ENCODE results near the gene CKB.

CKB gene

GRCh38 chr14:103510724-103511693 is 11.6 kb downstream of the CKB start:
- no peak for DNase-seq

DNA sequence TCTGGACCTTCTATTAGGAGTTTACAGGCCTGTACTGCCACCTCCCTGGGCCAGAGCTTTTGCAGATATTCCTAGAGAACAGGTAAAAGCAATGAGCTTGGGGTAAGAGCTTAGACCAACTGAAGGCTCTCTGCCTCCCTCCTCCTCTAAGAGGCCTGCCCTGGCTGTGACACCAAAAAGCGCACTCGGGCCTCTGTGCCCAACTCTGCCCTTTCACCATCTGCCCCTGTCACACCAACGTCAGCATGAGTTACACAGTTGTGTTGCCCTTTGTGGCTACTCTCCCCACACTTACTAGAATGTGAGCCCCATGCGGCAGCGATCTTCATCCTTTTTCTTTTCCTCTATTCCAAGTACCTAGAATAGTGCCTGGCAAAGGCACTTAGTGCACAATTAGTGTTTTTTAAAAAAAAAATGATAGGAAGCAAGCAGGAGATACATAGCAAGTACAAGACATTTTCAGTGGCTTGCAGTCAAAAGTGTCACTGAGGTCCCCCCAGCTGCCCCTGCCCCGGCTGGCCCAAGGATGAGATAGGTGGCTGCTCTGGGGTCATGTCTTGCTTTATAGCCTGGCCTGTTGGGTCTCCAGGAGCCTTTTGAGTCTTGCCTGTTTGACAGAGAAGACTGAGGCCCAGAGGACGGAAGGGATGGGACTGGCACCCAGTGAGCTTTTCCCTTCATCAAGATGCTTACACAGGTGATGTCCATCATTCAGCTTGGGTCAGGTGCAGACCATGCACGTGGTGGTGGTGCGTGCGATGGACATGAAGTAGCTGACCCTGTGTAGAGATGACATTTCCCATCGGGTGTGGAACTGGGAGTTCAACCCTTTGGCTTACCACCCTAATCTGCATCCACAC is 12.5 kb downstream of the CKB start:
- no peak for DNase-seq

DNA sequence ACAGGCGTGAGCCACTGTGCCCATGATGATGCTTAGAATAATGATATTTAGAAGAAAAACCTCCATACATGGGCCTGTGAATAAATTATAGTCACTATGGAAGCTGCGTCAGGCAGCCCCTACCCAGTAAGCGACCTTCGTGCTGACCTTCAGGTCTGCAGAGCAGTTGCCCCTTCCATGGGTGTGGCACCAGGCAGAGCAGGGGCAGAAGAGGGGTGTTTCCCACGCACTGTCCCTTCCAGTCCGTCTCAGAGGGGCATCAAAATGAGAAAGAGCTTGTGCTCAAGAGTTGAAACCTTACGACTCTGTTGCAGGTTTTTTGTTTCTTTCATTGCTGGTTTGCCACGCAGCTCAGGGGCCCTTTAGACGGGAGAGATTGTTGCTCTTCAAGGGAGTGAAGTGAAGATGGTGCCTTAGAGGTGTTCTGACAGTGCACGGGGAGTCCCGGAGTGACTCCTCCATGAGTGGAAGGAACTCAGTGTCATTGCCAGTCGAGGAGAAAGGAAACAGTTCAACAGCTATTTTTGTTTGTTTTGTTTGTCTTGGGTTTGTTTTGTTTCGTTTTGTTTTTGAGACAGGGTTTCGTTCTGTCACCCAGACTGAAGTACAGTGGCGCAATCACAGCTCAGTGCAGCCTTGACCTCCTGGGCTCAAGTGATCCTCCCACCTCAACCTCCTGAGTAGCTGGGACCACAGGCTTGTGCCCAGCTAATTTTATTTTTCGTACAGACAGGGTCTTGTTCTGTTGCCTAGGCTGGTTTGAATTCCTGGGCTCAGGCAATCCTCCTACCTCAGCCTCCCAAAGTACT is 13.9 kb downstream of the CKB start:
- no peak for DNase-seq

GRCh38 chr14:103507751-103508150 is 14.9 kb downstream of the CKB start:
- no peak for DNase-seq

DNA sequence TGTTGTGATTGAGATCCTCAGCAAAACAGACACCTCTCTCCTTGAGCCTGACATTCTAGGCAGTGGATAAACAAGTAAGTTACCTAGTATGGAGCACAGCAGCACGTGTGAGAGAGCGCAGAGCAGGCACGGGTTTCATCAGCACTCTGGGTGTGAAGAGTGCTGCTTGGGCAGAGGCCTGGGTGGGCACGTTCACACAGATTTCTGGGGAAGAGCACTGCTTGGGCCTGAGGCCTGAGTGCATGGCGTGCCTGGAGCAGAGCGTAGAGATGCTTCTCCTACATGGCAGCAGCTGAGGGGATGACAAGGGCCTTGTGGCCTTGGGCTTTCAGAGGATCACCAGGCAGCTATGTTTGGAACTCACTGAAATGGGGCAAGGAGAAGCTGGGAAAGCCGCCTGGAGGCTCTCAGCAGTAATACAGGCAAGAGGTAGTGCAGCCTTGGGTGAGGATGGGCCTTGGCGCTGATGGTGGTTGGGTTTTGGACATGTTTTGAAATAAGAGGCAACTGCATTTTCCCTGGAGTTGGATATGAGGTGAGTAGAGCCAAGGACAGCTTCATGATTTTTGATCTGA is 17.6 kb downstream of the CKB start:
- no peak for DNase-seq

- DNase-seq: no peak
Measured at GRCh38 chr14:103503296-103503695, 19.3 kb downstream of the CKB start.

DNA sequence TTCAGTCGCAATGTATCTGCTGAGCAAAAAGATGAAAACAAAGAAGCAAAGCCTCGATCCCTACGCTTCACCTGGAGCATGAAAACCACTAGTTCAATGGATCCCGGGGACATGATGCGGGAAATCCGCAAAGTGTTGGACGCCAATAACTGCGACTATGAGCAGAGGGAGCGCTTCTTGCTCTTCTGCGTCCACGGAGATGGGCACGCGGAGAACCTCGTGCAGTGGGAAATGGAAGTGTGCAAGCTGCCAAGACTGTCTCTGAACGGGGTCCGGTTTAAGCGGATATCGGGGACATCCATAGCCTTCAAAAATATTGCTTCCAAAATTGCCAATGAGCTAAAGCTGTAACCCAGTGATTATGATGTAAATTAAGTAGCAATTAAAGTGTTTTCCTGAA is 19.8 kb downstream of the CKB start:
- DNase-seq: no peak

DNA sequence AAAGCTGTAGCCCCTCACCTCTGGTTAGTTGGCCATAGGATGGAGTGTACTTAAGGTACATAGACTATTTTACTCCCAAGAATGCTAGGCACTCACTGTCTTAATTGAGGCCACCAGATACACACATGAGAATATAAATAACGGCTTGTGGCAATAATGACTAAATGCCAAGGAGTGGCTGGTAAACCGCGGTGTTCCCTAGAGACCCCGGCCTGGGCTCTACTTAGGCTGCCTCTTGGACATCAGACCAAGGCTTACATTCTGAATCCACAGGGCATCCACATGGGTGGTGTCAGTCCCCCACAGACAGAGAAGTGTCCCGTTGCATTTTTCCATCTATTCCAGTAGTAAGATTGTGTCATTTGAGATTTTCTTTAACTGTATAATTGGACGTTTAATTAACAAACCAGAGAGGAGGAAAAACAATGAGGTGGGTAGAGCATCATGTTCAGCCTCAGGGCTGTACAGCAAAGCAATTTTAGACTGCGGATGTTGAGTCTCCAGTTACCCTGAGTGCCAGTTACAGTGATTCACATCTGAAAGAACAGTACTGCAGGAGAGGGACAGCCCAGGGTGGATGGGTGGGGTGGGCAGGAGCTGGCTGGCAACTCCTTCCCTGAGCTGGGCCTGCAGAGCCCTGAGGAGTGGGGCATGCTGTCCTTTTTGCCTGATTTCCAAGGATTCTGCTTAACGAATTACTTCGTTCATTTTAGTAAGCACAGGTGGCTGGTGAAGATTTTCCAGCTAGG is 20.5 kb downstream of the CKB start:
- DNase-seq: no peak

DNA sequence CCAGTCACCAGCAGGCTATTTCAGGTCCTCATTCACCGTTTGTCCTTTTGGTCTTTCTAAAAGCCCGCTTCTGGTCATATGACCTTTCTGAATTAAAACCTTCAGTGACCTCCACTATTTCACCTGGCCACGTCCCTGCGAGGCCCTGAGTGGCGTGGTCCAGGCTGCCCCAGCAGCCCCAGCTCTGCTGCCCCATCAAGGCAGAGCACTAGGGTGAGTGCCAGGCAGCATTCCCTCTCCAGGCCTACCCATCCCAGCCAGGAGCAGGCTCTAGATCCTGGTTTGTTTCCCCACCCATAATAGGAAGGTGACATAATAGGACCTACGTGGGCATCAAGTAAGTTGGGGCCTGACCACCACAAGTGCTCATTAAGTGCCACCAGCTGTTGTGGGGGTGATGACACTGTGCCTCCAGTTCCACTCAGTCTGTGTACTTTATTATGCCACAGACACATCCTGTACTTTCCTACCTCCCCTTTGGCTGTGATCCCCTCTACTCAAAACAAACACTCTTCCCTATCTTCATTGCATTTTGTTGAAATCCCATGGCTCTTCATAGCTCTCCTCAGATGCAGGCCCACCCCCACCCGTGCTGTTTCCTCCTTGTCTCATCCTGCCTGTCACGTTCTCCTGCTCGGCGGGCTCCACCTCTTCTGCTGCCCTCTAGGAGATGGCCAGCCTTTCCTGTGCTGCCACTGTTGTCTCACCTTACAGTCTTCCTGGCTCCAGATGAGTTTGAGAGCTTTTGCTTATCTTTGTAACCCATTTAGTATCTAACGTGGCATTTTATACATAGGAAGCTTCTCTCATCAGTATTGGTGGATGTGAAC is 21.4 kb downstream of the CKB start:
- no peak for DNase-seq

DNA sequence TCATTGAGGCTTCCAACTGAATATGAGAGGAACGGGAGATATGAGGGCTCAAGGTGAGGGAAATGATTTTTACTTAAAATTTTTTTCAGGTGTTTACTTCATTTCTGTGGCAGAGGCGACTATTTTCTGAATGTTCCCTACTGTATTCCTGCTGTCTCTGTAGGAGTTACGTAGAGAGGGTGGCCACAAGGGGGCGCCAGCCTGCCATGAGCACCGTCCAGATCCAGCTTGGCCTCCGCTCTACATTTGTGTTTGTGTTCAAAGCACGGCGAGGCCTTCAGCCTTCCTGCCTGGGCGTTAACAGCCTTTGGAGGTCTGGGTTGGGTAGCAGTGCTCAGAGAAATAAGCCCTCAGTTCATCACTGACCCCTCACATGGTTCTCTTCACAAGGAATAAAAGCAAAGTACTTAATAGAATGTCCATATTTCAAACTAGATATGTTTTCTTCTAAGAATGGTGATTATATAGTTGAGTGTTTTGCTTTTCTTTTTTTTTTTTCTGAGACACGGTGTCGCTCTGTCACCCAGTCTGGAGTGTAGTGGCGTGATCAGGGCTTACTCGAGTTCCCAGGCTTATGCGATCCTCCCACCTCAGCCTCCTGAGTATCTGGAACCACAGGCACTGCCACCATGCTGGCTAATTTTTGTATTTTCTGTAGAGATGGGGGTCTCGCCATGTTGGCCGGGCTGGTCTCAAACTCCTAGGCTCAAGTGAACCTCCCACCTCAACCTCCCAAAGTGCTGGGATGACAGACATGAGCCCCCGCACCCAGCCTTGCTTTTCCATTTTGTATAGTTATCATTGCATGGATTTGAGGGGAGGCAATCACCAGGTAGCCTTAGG is 22.3 kb downstream of the CKB start:
- peak; percentile 77 for DNase-seq

GRCh38 chr14:103499709-103500108 is 22.9 kb downstream of the CKB start:
- no peak for DNase-seq

DNA sequence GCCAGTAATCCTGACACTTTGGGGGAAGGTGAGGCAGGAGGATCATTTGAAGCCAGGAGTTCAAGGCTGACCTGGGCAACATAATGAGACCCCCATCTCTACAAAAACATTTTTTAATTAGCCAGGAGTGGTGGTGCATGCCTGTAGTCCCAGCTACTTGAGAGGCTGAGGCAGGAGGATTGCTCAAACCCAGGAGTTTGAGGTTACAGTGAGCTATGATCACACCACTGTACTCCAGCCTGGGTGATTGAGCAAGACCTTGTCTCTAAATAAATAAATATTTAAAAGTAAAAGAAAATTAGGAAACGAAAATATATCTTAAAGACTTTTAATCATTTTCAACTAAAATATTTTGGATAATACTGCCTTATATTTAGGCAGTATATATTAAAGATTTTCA is 25.9 kb downstream of the CKB start:
- no peak for DNase-seq

DNA sequence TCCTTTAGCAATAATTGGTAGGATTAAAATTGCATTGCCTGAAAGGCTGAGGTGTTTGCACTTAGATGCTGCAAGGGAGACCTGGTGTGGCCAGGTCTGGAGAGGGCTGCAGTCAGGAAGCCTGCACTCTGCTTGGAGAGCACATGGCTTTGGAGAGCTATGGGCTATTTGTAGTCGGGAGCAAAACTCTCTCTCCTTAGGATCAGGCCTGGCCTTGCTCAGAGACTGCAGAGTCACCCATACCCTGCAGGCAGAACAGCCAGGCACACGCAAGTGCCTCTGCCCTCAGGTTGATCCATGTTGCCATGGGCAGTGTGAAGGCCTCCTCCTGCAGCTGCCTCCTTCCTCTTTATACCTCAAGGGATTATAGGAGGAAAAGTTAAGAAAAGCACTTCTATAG is 26.8 kb downstream of the CKB start:
- no peak for DNase-seq

GRCh38 chr14:103492156-103492925 is 30.3 kb downstream of the CKB start:
- no peak for DNase-seq

- DNase-seq: no peak
Measured at GRCh38 chr14:103491691-103492090, 30.9 kb downstream of the CKB start.

GRCh38 chr14:103489621-103490020 is 33.0 kb downstream of the CKB start:
- no peak for DNase-seq

DNA sequence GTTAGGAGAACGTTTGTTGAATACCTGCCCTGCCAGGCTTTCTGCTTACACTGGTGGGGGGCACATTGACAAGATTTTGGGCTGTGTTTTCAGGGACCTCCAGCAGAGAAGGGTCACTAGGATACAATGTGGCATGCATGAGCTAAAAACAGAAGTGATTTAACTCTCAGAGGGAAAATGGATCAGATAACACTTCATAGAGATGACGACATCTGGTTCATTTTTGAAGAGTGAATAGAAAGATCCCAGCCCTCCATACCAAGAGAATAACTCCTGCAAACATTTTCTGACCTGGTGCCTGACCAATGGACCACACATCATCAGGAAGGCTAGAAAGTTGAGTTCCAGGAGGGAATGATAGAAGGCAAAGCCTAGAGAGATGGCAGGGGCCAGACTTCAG is 33.7 kb downstream of the CKB start:
- no peak for DNase-seq

DNA sequence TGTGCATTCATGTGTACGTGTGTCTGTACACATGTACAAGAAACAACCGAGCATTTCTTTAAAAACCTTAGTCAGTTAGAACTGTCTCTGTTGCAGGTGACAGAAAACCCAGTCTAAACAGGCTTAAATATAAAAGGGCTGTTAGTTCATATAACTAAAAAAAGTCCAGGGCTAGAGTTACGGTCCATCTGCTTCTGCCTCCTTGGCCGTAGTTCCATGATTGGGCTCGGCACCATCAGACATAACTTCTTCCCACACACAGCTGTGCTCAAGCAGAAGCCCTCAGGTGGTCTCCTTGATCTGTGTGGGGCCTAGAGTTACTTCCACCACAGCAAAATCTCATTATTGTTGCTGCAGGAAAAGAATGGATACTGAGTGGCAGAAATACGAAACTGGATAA is 34.6 kb downstream of the CKB start:
- DNase-seq: no peak

DNA sequence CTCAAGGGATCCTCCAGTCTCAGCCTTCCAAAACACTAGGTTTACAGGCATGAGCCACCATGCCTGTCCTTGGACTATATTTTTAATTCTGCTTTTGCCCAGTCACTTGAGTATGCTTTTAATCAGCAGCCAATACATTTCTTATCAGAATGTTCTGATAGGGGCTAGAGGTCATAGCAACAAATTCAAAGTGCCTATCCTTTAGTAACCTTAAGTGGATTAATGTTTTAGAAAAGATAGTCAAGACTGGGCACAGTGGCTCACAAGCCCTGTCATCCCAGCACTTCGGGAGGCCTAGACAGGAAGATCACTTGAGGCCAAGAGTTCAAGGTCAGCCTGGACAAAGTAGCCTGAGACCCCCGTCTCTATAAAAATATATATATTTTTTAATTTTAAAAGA is 37.1 kb downstream of the CKB start:
- DNase-seq: no peak

Measured in CD4-positive, alpha-beta T cell treated with Interleukin-17A for 1 hour (primary cell).